ENCODE results near the gene CHCHD4. TPM values are rescaled to one million over a fixed set of nuclear protein-coding genes. Genes with fewer than 3 reads are reported as not detected.

Gene CHCHD4
- total and polyA plus RNA-seq, 2 of the 13 experiments (the other 11 are each of a cell fraction or from before 2014, with no cell fraction given): 15.8 to 24.1 TPM

DNA sequence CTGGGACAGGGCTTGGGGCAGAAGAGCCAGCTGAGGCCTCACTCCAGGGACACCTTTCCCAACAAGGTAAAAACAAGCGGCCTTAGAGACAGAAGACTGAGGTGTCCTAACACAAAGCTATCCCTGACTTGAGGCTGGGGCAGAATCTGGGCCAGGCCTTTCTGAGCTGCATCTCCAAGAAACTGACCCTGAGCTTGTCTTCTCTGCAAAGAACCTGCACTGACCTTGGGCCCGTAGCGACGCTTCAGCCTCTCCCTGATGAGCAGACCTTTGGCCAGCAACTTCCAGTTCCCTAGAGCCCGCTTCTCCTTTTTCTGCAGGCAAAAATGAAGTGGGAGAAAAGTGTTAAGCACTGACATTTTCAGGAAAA is 22.4 kb upstream of the CHCHD4 start:
- H3K79me2 ChIP-seq (ENCODE audit: insufficient read depth, low read length): no peaks in the 10 kb centered on the region
- POLR2A ChIA-PET: interaction anchor here (3.2 kb wide), 1 partner anchor 22 kb away, joined by 30 read pairs; the partner anchor contains the start of genes CHCHD4 and TMEM43
- H4K20me1 ChIP-seq (ENCODE audit: insufficient read depth, low read length): no peaks in the 10 kb centered on the region; the same call in 1 of the 2 replicates
- no TSS peak for BruUV-seq (replicated peaks)
- CTCF ChIA-PET (ENCODE audit: low intra/inter-chr PET ratio, low total read pairs): no interaction called here
- peaks cover 20% of the 10 kb centered on the region for H3K4me1 ChIP-seq (ENCODE audit: insufficient read depth, low read length)
- peaks cover 20 to 32% of the 10 kb centered on the region in 2 experiments; a peak in 4 of 5 replicates for H3K36me3 ChIP-seq (replicated peaks in 1 of 2; ENCODE audit: control insufficient read depth in 1 of 2, insufficient read depth in 2 of 2, low read length in 2 of 2)
- no peak overlapping the region for H3K4me2 ChIP-seq (ENCODE audit: low read depth, low read length)
- no peak overlapping the region for H3K4me3 ChIP-seq (replicated peaks in 1 of 3; ENCODE audit: insufficient read depth in 1 of 3, low read depth in 2 of 3, low read length in 3 of 3)
- DNase-seq (ENCODE audit: low spot score): no peak
- TF ChIP-seq ZNF383 (CRISPR knock-in tag; IDR thresholded peaks at IDR 0.05; ENCODE audit: borderline replicate concordance): no peak
- no peak for TF ChIP-seq ZNF660 (CRISPR knock-in tag; IDR thresholded peaks at IDR 0.05; ENCODE audit: borderline replicate concordance, low read depth)
- TF ChIP-seq ZNF850 (CRISPR knock-in tag; conservative IDR thresholded peaks at IDR 0.05): no peak
- no peak for TF ChIP-seq ZNF550 (CRISPR knock-in tag; IDR thresholded peaks at IDR 0.05; ENCODE audit: borderline replicate concordance)
- no peak for TF ChIP-seq ARNTL (CRISPR knock-in tag; IDR thresholded peaks at IDR 0.05)
- TF ChIP-seq ZSCAN25 (CRISPR knock-in tag; IDR thresholded peaks at IDR 0.05): no peak
- TF ChIP-seq ZNF510 (CRISPR knock-in tag; IDR thresholded peaks at IDR 0.05; ENCODE audit: low read depth): no peak
- TF ChIP-seq, protein P1, sequence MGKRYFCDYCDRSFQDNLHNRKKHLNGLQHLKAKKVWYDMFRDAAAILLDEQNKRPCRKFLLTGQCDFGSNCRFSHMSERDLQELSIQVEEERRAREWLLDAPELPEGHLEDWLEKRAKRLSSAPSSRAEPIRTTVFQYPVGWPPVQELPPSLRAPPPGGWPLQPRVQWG (CRISPR knock-in tag; IDR thresholded peaks at IDR 0.05; ENCODE audit: borderline replicate concordance, low read depth): no peak
- TF ChIP-seq RORA (CRISPR knock-in tag; IDR thresholded peaks at IDR 0.05): no peak
- no peak for TF ChIP-seq ZNF484 (CRISPR knock-in tag; IDR thresholded peaks at IDR 0.05; ENCODE audit: borderline replicate concordance, low read depth)
- no peak for TF ChIP-seq HOXD1 (CRISPR knock-in tag; IDR thresholded peaks at IDR 0.05)
- no peak for TF ChIP-seq AHR (CRISPR knock-in tag; IDR thresholded peaks at IDR 0.05)
- TF ChIP-seq, protein P2, sequence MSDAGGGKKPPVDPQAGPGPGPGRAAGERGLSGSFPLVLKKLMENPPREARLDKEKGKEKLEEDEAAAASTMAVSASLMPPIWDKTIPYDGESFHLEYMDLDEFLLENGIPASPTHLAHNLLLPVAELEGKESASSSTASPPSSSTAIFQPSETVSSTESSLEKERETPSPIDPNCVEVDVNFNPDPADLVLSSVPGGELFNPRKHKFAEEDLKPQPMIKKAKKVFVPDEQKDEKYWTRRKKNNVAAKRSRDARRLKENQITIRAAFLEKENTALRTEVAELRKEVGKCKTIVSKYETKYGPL (CRISPR knock-in tag; IDR thresholded peaks at IDR 0.05): no peak
- no peak for TF ChIP-seq PRMT3 (CRISPR knock-in tag; IDR thresholded peaks at IDR 0.05; ENCODE audit: borderline replicate concordance, low read depth)
- no peak for TF ChIP-seq MIXL1 (CRISPR knock-in tag; IDR thresholded peaks at IDR 0.05)
- TF ChIP-seq ZNF841 (CRISPR knock-in tag; IDR thresholded peaks at IDR 0.05; ENCODE audit: borderline replicate concordance): no peak
- in situ Hi-C loops (cut with HindIII; ENCODE audit: extremely low pct_ligation_motif_present, low pct_unique_long_range_greater_than_20kb): no loop called here
- H2AFZ ChIP-seq (ENCODE audit: low read length): no peak overlapping the region
- no peak overlapping the region for H3K27ac ChIP-seq (ENCODE audit: extremely low read length, insufficient read depth, low read length)
- intact Hi-C loops (cut with micrococcal nuclease; ENCODE audit: unreplicated experiment): no loop called here
- no peak for ATAC-seq
- FAIRE-seq: no peak
- H3K27me3 ChIP-seq (ENCODE audit: control insufficient read depth in 1 of 2, insufficient read depth in 2 of 2, low read length in 2 of 2): no peaks in the 10 kb centered on the region
- H3K9ac ChIP-seq (ENCODE audit: insufficient read depth, low read depth, low read length): no peak overlapping the region
- H3K9me3 ChIP-seq (ENCODE audit: low read length): no peaks in the 10 kb centered on the region
- WGBS (ENCODE audit: low lambda C conversion rate): 96% methylated on average over 4 of the region's 5 CpGs
